ENCODE measurements around the gene RSRC1.

Gene RSRC1

GRCh38 chr3:158574646-158575045, 464.8 kb downstream of the RSRC1 start:
- no peak for DNase-seq (ENCODE audit: low read depth in 3 of 3)

DNA sequence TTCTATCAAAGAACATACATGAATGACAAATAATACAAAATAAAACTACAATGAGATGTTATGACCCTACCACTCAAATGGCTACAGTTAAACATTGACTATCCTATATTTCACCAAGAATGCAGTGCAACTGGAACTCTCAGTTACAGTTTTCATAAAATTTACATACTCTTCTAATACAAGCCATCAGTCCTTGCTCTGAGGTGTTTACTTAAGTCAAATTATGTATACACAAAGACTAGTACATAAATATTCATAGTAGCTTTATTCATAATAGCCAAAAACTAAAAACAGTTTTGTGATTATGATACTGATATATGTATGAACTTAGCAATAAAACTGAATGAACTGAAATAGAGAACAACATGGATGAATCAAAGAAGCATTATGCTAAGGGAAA, 480.3 kb downstream of the RSRC1 start:
- no peak for DNase-seq (ENCODE audit: low read depth in 3 of 3)
